H9 (cell line): Measurements from ENCODE around the gene SLC4A5. TPM values are rescaled to one million over a fixed set of nuclear protein-coding genes. Genes with fewer than 3 reads are reported as not detected.

Experiments used
- DNase-seq: peaks from one replicate; pipeline ENCODE4 v3.0.0-alpha.2; 2017
- H2AFZ ChIP-seq: one replicate; pipeline ENCODE4 v1.6.1; 2013; ENCODE audit warnings: mild to moderate bottlenecking, low read length, control low read depth, moderate library complexity
- H2AK5ac ChIP-seq: 2 replicates; pipeline ENCODE4 v1.6.1; 2013; ENCODE audit warnings: low read length, control low read depth, mixed read lengths; ENCODE audit not compliant: insufficient read length
- H2BK120ac ChIP-seq: one replicate; pipeline ENCODE4 v1.6.1; 2013; ENCODE audit warnings: low read depth, mild to moderate bottlenecking, low read length, control low read depth, inconsistent platforms; ENCODE audit not compliant: poor library complexity, severe bottlenecking
- H2BK12ac ChIP-seq: 2 replicates; pipeline ENCODE4 v1.6.1; 2013; ENCODE audit warnings: low read length, control low read depth, mixed read lengths, low read depth; ENCODE audit not compliant: insufficient read length
- H2BK15ac ChIP-seq: 2 replicates; pipeline ENCODE4 v1.6.1; 2013; ENCODE audit warnings: low read depth, low read length, control low read depth
- H2BK20ac ChIP-seq: one replicate; pipeline ENCODE4 v1.6.1; 2013; ENCODE audit warnings: low read depth, mild to moderate bottlenecking, low read length, control low read depth, inconsistent platforms; ENCODE audit not compliant: poor library complexity, severe bottlenecking
- H2BK5ac ChIP-seq: 2 replicates; pipeline ENCODE4 v1.6.1; 2013; ENCODE audit warnings: low read length, control low read depth, mixed read lengths; ENCODE audit not compliant: insufficient read length
- H3K14ac ChIP-seq: 2 replicates; pipeline ENCODE4 v1.6.1; 2013; ENCODE audit warnings: low read length, control low read depth; ENCODE audit not compliant: insufficient read depth
- H3K18ac ChIP-seq: 2 replicates; pipeline ENCODE4 v1.6.1; 2013; ENCODE audit warnings: low read depth, mild to moderate bottlenecking, mixed read lengths, low read length, control low read depth; ENCODE audit not compliant: insufficient read length
- H3K23ac ChIP-seq: 2 replicates; pipeline ENCODE4 v1.6.1; 2013; ENCODE audit warnings: low read length, control low read depth, mixed read lengths, low read depth; ENCODE audit not compliant: insufficient read length
- H3K23me2 ChIP-seq: 2 replicates; pipeline ENCODE4 v1.6.1; 2013; ENCODE audit warnings: low read depth, mild to moderate bottlenecking, mixed read lengths, low read length, control low read depth; ENCODE audit not compliant: insufficient read length, poor library complexity, severe bottlenecking
- H3K27ac ChIP-seq: 2 replicates; pipeline ENCODE4 v1.5.1; 2013; ENCODE audit warnings: low read length, control low read depth, mixed read lengths, low read depth; ENCODE audit not compliant: insufficient read length
- H3K27me3 ChIP-seq: 2 replicates; pipeline ENCODE4 v1.6.1; 2013; ENCODE audit warnings: low read length, control low read depth, inconsistent platforms; ENCODE audit not compliant: insufficient read depth
- H3K4ac ChIP-seq: 2 replicates; pipeline ENCODE4 v1.6.1; 2013; ENCODE audit warnings: low read depth, mild to moderate bottlenecking, control low read depth, inconsistent platforms, low read length, moderate library complexity
- H3K4me1 ChIP-seq: 2 replicates; pipeline ENCODE4 v1.6.1; 2013; ENCODE audit warnings: low read length, control low read depth, inconsistent platforms; ENCODE audit not compliant: insufficient read depth
- H3K4me2 ChIP-seq: 2 replicates; pipeline ENCODE4 v1.6.1; 2013; ENCODE audit warnings: low read length, control low read depth, mixed read lengths; ENCODE audit not compliant: insufficient read length, insufficient read depth
- H3K56ac ChIP-seq: 2 replicates; pipeline ENCODE4 v1.6.1; 2013; ENCODE audit warnings: low read depth, mild to moderate bottlenecking, mixed read lengths, low read length, control low read depth; ENCODE audit not compliant: insufficient read length
- H3K79me1 ChIP-seq: 2 replicates; pipeline ENCODE4 v1.6.1; 2013; ENCODE audit warnings: low read depth, mild to moderate bottlenecking, moderate library complexity, low read length, control low read depth, inconsistent platforms; ENCODE audit not compliant: insufficient read depth, poor library complexity, severe bottlenecking
- H3K79me2 ChIP-seq: 2 replicates; pipeline ENCODE4 v1.6.1; 2013; ENCODE audit warnings: low read length, control low read depth, inconsistent platforms; ENCODE audit not compliant: insufficient read depth
- H3K9ac ChIP-seq: 2 replicates; pipeline ENCODE4 v1.6.1; 2013; ENCODE audit warnings: low read length, control low read depth, mixed read lengths; ENCODE audit not compliant: insufficient read length; ENCODE audit errors: extremely low read depth
- H3K9me3 ChIP-seq: one replicate; pipeline ENCODE4 v1.6.1; 2013; ENCODE audit warnings: low read depth, low read length, inconsistent platforms; ENCODE audit not compliant: control insufficient read depth
- H3T11ph ChIP-seq: one replicate; pipeline ENCODE4 v1.6.1; 2013; ENCODE audit warnings: mild to moderate bottlenecking, low read length, control low read depth, inconsistent platforms
- H4K20me1 ChIP-seq: one replicate; pipeline ENCODE4 v1.6.1; 2013; ENCODE audit not compliant: control insufficient read depth, insufficient read length, insufficient read depth
- H4K5ac ChIP-seq: 2 replicates; pipeline ENCODE4 v1.6.1; 2013; ENCODE audit warnings: low read depth, mild to moderate bottlenecking, mixed read lengths, low read length, control low read depth; ENCODE audit not compliant: insufficient read length
- H4K8ac ChIP-seq: replicated peaks from 2 replicates; pipeline ENCODE4 v1.6.1; 2013; ENCODE audit warnings: low read length, control low read depth, mixed read lengths, low read depth; ENCODE audit not compliant: insufficient read length
- H4K91ac ChIP-seq: 2 replicates; pipeline ENCODE4 v1.6.1; 2013; ENCODE audit warnings: low read depth, mild to moderate bottlenecking, moderate library complexity, mixed read lengths, low read length, control low read depth; ENCODE audit not compliant: insufficient read length
- H3K27ac Mint-ChIP-seq, 3 experiments: 2 replicates in 2 of 3; 3 replicates in 1 of 3; pipeline ENCODE4 v1.8.0; 2020 to 2021; ENCODE audit warnings: mixed read lengths in 3 of 3, mild to moderate bottlenecking in 1 of 3, moderate library complexity in 1 of 3
- H3K27me3 Mint-ChIP-seq: 2 replicates; pipeline ENCODE4 v1.8.0; 2021; ENCODE audit warnings: low read depth, mild to moderate bottlenecking, moderate library complexity, mixed read lengths
- H3K36me3 Mint-ChIP-seq, 3 experiments: 2 replicates in 2 of 3; 3 replicates in 1 of 3; pipeline ENCODE4 v1.8.0; 2020 to 2021; ENCODE audit warnings: low read depth in 3 of 3, mixed read lengths in 3 of 3; ENCODE audit not compliant: insufficient read depth in 1 of 3
- H3K4me1 Mint-ChIP-seq, 2 experiments: 2 replicates each; pipeline ENCODE4 v1.8.0; 2020; ENCODE audit warnings: mixed read lengths in 2 of 2
- H3K4me3 Mint-ChIP-seq, 2 experiments: 2 replicates in 1 of 2; 3 replicates in 1 of 2; pipeline ENCODE4 v1.8.0; 2020 to 2021; ENCODE audit warnings: mild to moderate bottlenecking in 2 of 2, mixed read lengths in 2 of 2, moderate library complexity in 1 of 2
- H3K9me3 Mint-ChIP-seq, 2 experiments: 2 replicates in 1 of 2; 3 replicates in 1 of 2; pipeline ENCODE4 v1.8.0; 2020; ENCODE audit warnings: mild to moderate bottlenecking in 2 of 2, mixed read lengths in 2 of 2, moderate library complexity in 1 of 2
- WGBS: extraction: QIAGEN DNeasy Blood & Tissue Kit; methylation state at CpG from one replicate; pipeline ENCODE4 v1.1.7; 2013; ENCODE audit warnings: missing lambda C conversion rate, low lambda C conversion rate, mixed read lengths; ENCODE audit not compliant: insufficient read length; ENCODE audit errors: extremely low coverage; 5-methylcytosine and 5-hydroxymethylcytosine counted together
- total RNA-seq: library from RNA; stranded (reverse); gene quantifications from 2 replicates; pipeline ENCODE4 v1.2.1, GENCODE V29; 2021
- TF ChIP-seq, protein P1 (sequence below): fragments of 200-600 bp; sonication (generic); conservative IDR thresholded peaks from 3 replicates; pipeline ENCODE4 v1.8.0; 2021; ENCODE audit warnings: antibody characterized with exemption, mild to moderate bottlenecking

The SLC4A5 gene
- total RNA-seq, 1 experiment from 2014 or later, result 0.50 TPM

DNA sequence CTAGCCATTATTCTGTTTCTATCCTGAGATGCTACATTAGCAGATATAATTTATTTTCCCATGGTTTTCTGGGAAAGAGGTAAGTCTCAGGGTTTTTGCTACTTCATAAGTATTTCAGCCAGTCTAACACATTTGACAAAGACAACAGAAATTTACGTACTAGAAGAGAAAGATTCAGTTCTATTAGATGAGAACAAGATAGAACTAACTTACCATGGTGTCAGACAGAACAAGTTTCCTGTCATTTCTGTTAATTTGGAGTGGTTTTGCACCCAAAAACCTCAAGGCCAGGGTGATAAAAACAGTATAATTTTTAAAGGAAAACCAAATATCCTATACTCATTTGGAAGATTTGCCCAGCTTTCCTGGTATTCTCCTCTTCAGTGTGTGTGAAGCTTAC is 15.6 kb downstream of the SLC4A5 start:
- H3K27me3 ChIP-seq, result no peaks in the 10 kb centered on the region
- Mint-ChIP-seq H3K4me1 (peaks cover 8 to 12% of the 10 kb centered on the region in 2 experiments), H3K9me3 (no peaks in the 10 kb centered on the region), H3K27me3 (peaks cover 3% of the 10 kb centered on the region; the same call in 1 of the 2 replicates), H3K27ac (no peak overlapping the region; a peak in 1 of 7 replicates), H3K36me3 (no peaks in the 10 kb centered on the region), H3K4me3 (no peak overlapping the region)
- no peak overlapping the region for H3K18ac ChIP-seq
- no peak overlapping the region for H3K23ac ChIP-seq
- H2BK5ac ChIP-seq, result no peak overlapping the region
- H4K91ac ChIP-seq, result no peak overlapping the region
- H3K23me2 ChIP-seq, result no peaks in the 10 kb centered on the region
- H3K27ac ChIP-seq, result no peak overlapping the region
- H2BK120ac ChIP-seq, result no peak overlapping the region
- DNase-seq, result no peak
- no peak overlapping the region for H3T11ph ChIP-seq
- H4K5ac ChIP-seq, result no peak overlapping the region
- no peaks in the 10 kb centered on the region for H4K20me1 ChIP-seq
- H3K4me1 ChIP-seq, result no peaks in the 10 kb centered on the region
- H2AFZ ChIP-seq, result no peak overlapping the region
- H4K8ac ChIP-seq, result no peak overlapping the region
- H2BK12ac ChIP-seq, result no peak overlapping the region
- no peaks in the 10 kb centered on the region for H3K9me3 ChIP-seq
- no peaks in the 10 kb centered on the region for H3K79me2 ChIP-seq
- TF ChIP-seq, protein P1, sequence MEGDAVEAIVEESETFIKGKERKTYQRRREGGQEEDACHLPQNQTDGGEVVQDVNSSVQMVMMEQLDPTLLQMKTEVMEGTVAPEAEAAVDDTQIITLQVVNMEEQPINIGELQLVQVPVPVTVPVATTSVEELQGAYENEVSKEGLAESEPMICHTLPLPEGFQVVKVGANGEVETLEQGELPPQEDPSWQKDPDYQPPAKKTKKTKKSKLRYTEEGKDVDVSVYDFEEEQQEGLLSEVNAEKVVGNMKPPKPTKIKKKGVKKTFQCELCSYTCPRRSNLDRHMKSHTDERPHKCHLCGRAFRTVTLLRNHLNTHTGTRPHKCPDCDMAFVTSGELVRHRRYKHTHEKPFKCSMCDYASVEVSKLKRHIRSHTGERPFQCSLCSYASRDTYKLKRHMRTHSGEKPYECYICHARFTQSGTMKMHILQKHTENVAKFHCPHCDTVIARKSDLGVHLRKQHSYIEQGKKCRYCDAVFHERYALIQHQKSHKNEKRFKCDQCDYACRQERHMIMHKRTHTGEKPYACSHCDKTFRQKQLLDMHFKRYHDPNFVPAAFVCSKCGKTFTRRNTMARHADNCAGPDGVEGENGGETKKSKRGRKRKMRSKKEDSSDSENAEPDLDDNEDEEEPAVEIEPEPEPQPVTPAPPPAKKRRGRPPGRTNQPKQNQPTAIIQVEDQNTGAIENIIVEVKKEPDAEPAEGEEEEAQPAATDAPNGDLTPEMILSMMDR, result no peak
- no peak overlapping the region for H2BK15ac ChIP-seq
- H3K56ac ChIP-seq, result no peak overlapping the region
- no peaks in the 10 kb centered on the region for H3K79me1 ChIP-seq
- no peak overlapping the region for H3K9ac ChIP-seq
- H3K4me2 ChIP-seq, result no peak overlapping the region
- H2BK20ac ChIP-seq, result no peak overlapping the region
- H2AK5ac ChIP-seq, result no peak overlapping the region
- H3K14ac ChIP-seq, result no peak overlapping the region
- no CpG with 5 or more reads among the region's 1 CpG for WGBS
- H3K4ac ChIP-seq, result no peak overlapping the region
